ENCODE data around the gene MAN1B1.

DNA sequence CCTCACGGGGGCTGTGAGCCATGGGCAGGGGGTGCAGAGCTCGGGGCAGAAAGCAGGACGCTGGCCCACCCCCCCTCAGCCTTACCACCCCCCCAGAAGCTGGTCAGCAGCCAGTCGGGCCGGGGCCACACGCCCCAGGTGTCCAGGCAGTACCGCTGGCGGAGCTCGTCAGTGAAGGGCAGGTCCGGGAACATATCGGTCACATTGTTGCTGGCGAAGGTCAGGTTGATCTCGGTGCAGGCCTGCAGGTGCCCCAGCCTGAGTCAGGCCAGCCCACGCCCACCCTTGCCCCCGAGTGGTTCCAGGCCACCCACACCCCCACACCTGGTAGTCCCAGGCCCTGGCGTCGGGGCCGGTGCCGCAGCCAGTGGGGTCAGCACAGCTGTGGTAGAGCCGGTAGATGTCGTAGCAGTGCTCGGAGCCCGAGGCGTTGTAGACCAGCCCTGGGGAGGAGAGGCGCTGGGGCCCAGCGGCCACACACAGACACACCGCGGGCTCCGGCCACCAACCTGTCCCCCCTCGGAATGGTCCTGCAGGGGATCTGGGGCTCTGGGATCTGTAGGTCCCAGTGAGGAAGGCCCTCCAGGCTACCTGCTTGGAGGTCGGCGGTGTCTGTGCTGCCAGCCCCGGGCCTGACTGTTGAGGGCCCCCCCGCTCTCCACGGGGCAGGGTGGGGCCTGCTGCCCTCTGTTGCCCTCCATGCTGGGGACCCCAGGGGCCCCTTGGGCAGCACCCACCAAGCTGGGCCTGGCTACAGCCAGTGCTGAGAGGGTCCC, 25.2 kb downstream of the MAN1B1 start:
- TF ChIP-seq POLR2AphosphoS5 (IDR thresholded peaks at IDR 0.05) (no peak), CTCF (IDR thresholded peaks at IDR 0.05) (no peak)

Measured in sigmoid colon (tissue), 4 donors.